GM18505 (cell line): ENCODE measurements around the gene C13orf46.

Source experiments
- ATAC-seq: cut with Tn5 transposase; IDR thresholded peaks from one replicate; pipeline ENCODE4 v1.9.1; 2021; ENCODE audit not compliant: unreplicated experiment
- POLR2A ChIP-seq: IDR thresholded peaks from 4 replicates; pipeline ENCODE4 v1.6.1; 2011; ENCODE audit warnings: borderline replicate concordance; ENCODE audit not compliant: insufficient read depth, insufficient read length; ENCODE audit errors: extremely low read depth

C13orf46 gene

GRCh38 chr13:113935001-113935844 lies 38.7 kb downstream of the C13orf46 start:
- no peak for ATAC-seq
- TF ChIP-seq POLR2A, result no peak

DNA sequence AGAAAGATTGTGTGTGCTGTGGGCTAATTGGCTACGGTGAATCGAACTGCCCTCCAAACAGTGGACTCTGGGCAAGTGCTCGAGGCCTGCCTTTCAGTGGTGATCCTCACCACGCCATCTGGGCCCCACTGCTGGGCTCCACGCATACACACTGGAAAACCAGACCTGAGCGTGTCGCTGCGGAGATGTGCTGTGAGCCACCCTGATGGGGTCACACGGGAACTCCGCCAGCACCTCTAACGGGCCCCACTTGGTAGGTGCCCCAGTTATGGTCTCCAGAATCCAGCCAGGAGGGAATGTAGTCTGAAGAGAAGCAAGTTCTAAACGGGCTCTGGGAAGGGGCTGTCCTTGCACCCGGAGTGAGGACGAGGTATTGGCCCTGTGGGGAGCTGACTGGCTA lies 39.3 kb downstream of the C13orf46 start:
- no peak for TF ChIP-seq POLR2A
- ATAC-seq, result no peak

DNA sequence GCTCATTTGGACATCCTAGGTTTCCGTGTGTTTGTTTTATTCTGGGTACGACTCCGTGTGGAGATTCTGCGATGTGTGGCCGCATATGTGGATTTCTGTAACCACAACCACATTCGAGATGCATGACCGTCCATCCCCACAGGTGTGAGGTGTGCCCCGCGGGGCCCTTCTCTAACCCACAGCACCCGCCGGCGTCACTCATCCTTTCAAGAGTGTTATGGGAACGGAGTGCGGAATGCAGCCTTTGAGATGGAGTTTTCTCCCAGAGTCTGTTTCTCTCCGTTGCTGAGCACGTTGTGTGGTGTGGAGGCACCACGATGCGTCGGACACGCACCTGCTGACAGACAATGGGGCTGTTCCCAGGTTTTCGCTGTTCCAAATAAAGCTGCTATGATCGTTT lies 40.0 kb downstream of the C13orf46 start:
- no peak for TF ChIP-seq POLR2A
- no peak for ATAC-seq

- no peak for ATAC-seq
- TF ChIP-seq POLR2A, result no peak
These were observed 41.9 kb downstream of the C13orf46 start for GRCh38 chr13:113931841-113932459.

DNA sequence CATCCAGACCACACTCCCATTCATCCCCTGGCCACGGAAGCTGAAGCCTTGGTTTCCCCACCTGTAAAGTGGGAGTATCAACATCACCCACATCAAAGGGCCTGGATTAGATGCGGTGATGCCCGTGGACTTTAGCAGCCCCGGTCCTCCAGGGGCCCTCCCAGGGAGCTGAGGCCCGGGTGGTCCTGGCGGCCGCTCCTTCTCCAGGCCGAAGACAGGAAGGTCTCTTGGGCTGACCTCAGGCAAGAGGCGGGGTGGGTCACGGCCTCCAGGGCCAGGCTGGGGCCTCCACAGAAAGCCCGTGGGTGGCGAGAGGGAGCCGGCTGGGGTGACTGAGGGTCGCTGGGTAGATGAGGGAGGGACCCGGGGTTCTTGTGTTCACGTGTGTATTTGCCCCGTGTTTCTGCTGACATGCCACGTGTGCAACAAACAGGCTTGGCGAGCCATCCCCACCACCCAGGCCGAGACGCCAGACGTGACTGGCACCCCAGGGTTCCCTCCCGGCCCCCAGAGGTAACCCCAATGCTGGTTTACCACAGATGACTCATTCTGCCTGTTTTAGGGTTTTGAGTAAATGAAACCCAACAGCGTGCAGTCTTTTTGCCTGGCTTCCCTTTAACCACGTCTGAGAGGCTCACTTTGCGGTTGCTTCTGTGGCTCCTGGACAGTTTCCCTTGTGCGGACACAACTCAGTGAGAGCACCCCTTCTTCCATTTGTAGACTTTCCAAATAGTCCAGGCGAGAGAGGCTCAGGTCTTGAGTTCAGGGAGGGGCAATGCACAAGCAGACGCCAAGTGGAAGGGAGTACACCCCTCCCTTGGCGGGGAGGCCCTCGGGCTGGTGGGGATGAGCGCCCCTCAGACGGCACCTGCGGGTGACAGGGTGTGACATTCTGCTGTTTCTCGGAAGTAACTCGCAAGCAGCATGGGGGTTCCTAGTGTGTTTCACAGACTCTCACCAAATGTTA lies 42.9 kb downstream of the C13orf46 start:
- ATAC-seq, result no peak
- TF ChIP-seq POLR2A, result no peak

GRCh38 chr13:113929628-113930615 lies 44.0 kb downstream of the C13orf46 start:
- no peak for ATAC-seq

GRCh38 chr13:113928685-113929627 lies 44.9 kb downstream of the C13orf46 start:
- TF ChIP-seq POLR2A, result no peak
- ATAC-seq, result no peak

More at GRCh38 chr13:113929628-113930615, 44.0 kb downstream of the C13orf46 start:
- no peak for TF ChIP-seq POLR2A

GRCh38 chr13:113927661-113928581 lies 46.0 kb downstream of the C13orf46 start:
- no peak for ATAC-seq
- TF ChIP-seq POLR2A, result no peak

DNA sequence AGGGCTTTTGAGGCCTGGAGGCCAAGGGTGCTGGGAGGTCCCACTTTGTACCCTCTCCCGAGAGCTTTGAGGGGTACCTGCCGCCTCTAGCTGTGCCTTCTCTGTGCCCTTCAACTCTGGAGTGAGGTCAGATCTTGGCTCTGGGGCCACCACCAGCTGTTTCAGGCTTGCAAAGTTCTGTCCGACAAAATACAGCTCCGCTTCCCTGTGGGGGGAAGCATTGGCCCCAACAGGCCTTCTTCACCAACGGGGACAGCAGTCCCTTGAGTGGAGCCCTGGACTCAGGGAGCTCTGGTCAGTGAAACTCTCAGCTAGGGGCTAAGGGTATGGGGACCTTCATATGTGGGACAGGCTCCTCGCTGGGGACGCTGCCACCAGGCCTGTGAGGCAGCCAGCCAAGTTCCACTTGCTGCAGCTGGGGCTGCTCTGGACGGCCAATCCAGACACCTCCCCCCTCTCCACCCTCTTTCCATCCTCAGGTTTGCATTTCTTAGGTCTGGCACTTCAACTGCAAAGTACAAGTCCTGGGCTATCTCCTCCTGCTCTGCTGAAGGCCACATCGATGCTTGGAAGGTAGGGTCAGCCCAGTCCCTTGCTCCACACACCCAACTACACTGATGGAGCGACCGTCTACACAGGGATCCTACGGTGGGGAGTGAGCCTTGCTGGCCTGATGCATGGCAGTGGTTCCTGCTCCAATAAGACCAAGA lies 46.8 kb downstream of the C13orf46 start:
- no peak for TF ChIP-seq POLR2A
- ATAC-seq, result no peak

- no peak for TF ChIP-seq POLR2A
- no peak for ATAC-seq
These were observed 47.5 kb downstream of the C13orf46 start for GRCh38 chr13:113926301-113926761.
